Coronary artery (tissue), 2 donors: ENCODE measurements around the gene TNS3.

Source experiments
- DNase-seq: peaks from one replicate; pipeline ENCODE4 v3.0.0-alpha.2; 2017; ENCODE audit warnings: low spot score
- H3K27ac ChIP-seq, 2 donors: fragments of 200-600 bp; sonication (generic); one replicate each; pipeline ENCODE4 v1.5.1; 2016 to 2019
- H3K4me3 ChIP-seq: fragments of 200-600 bp; sonication (generic); 2 replicates; pipeline ENCODE4 v1.5.1; 2016; ENCODE audit warnings: mild to moderate bottlenecking, moderate library complexity
- TF ChIP-seq, protein P1 (sequence below): fragments of 200-600 bp; sonication (generic); IDR thresholded peaks from one replicate; pipeline ENCODE4 v1.5.1; 2019; ENCODE audit warnings: antibody characterized with exemption

TNS3 gene

DNA sequence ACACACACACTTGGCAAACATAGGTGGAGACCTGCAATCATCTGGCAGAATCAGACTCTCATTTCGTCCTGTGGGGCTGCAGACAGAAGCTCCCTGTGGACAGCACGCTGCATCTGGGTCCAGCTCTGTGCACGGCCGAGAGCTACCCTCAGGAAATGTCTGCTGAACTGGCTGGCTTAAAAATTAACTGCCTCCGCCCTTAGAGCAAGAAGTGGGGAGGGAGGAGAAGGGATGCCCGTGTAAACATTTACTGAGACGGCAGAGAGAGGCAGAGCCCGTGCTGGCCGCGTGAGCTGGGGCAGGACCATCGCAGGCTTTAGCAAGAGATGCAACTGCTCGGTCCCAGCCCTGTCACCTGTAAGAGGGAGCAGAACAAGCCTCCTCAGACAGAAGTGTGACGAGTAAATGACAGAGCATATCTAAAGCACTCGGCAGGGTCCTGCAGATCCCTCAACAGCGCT, 81.8 kb downstream of the TNS3 start:
- Histone ChIP-seq H3K4me3 (peak overlapping the region; percentile 20), H3K27ac (peak overlapping the region; percentile 28 to 75)
- DNase-seq = no peak

GRCh38 chr7:47498229-47499056, 83.5 kb downstream of the TNS3 start:
- TF ChIP-seq, protein P1, sequence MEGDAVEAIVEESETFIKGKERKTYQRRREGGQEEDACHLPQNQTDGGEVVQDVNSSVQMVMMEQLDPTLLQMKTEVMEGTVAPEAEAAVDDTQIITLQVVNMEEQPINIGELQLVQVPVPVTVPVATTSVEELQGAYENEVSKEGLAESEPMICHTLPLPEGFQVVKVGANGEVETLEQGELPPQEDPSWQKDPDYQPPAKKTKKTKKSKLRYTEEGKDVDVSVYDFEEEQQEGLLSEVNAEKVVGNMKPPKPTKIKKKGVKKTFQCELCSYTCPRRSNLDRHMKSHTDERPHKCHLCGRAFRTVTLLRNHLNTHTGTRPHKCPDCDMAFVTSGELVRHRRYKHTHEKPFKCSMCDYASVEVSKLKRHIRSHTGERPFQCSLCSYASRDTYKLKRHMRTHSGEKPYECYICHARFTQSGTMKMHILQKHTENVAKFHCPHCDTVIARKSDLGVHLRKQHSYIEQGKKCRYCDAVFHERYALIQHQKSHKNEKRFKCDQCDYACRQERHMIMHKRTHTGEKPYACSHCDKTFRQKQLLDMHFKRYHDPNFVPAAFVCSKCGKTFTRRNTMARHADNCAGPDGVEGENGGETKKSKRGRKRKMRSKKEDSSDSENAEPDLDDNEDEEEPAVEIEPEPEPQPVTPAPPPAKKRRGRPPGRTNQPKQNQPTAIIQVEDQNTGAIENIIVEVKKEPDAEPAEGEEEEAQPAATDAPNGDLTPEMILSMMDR = no peak
- H3K4me3 ChIP-seq = no peak overlapping the region
- no peak for DNase-seq
- peak overlapping the region; percentile 35 to 75 for H3K27ac ChIP-seq

More for the DNA sequence above, 81.8 kb downstream of the TNS3 start:
- TF ChIP-seq, protein P1 = no peak

DNA sequence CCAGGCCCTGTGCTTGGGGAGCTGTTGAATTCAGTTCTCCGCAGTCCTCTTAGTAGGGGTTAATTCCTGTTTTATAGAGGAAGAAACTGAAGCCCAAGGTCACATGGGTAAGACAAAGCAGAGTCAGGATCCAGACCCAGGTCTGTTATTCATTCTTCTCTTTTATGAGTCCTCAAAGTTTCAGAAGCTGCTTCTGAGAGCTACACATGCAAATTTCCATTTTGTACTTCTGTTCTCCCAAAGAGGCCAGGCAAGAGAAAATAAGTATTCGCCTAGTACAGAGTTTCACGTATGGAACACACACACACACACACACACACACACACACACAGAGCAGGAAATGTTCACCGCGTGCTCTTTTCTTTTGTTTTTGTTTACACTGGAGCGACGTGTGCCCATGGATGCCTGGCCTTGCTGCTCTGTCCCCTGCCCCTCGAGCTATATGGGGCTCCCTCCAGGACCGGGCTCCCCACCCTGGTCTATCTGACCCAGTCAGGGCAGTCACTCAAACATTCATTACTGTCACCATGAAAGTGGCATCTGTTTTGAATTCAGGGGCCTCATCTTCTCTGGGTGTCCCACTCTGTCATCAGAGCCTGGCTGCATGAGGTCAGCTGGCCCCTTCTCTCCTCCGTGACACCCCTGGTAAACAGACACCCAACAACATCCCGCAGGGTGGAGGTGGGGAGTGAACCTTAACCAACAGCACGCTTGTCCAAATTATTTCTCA, 84.4 kb downstream of the TNS3 start:
- Histone ChIP-seq H3K27ac (peak overlapping the region; percentile 11 to 75), H3K4me3 (no peak overlapping the region)
- no peak for DNase-seq
- TF ChIP-seq, protein P1 = no peak

DNA sequence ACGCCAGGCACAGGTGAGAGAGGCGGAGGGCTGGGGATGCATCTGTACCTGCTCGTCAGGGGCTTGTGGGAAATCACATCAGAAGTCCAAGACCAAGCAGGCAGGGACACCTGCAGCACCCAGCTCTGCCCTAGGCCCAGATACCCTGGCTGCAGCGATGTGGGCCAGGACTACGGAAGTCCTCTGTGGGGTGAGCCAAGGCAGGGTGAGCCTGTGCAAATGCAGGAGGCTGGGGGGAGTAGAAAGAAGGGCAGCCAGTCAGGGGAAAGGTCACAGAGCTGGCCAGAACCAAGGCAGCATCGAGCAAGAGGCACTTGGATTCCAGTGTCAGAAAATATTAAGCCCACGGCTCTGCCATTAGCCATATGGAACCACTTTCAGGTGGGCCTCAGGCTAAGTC, 85.2 kb downstream of the TNS3 start:
- peak overlapping the region in 1 of 2 donors; percentile 83 for H3K27ac ChIP-seq
- no peak overlapping the region for H3K4me3 ChIP-seq
- no peak for DNase-seq
- TF ChIP-seq, protein P1 = no peak

- TF ChIP-seq, protein P1 = no peak
- no peak for DNase-seq
- Histone ChIP-seq H3K4me3 (no peak overlapping the region), H3K27ac (peak overlapping the region; percentile 11 to 83)
Measured at GRCh38 chr7:47496056-47496665, 85.8 kb downstream of the TNS3 start.

DNA sequence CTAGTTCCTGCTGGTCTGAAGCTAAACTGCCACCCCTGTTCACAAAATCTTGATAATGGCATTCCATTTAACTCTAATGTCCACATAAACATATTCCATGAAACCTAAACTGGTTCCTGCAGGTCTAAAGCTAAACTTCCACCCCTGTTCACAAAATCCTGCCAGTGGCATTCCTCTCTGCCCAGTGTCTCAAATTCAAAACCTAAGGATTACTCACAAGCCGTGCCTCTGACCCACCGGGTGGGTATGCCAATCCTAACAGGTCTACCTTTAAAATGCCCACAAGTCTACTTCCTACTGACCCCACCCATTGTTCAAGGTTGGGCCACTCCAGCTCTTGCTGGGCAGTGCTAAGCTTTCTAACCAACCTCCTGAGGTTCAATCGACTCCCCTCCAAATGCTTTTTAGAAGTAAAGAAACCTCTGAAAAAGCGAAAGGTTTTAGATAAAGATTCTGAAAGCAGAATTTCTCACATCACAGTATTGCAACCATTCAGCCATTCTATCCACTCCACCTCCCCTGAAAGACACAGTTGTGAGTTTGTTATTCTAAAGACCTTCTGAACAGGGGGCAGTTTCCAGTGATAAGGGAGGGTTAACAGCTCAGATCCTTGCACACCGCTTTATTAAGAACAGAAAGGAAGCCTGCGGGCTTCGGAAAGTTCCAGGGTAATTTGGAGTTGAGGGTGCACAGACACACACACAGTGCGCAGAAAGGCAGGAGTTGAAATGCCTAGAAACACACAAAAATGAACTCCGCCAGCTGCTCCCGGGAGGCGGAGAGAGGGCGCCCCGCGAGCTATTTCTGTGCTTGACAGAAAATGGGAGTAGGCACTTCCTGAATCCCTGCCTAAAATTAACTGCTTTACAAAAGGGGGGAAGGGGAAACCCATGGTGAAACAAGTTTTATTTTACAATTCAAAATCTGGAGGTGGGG, 87.7 kb downstream of the TNS3 start:
- H3K27ac ChIP-seq = peak overlapping the region; percentile 66 to 83
- no peak for DNase-seq
- TF ChIP-seq, protein P1 = no peak
- peak overlapping the region; percentile 17 for H3K4me3 ChIP-seq
